HG03432 (cell line): ENCODE measurements around the gene GRID1.

Experiments used
- ATAC-seq: cut with Tn5 transposase; IDR thresholded peaks from one replicate; pipeline ENCODE4 v1.9.1; 2021; ENCODE audit warnings: mild to moderate bottlenecking, moderate library complexity; ENCODE audit not compliant: unreplicated experiment

The GRID1 gene

GRCh38 chr10:86295351-86295750, 71.2 kb downstream of the GRID1 start:
- ATAC-seq, result no peak

GRCh38 chr10:86294346-86295265, 72.0 kb downstream of the GRID1 start:
- ATAC-seq, result no peak

GRCh38 chr10:86293396-86293791, 73.2 kb downstream of the GRID1 start:
- no peak for ATAC-seq

GRCh38 chr10:86292462-86293395, 73.9 kb downstream of the GRID1 start:
- no peak for ATAC-seq

GRCh38 chr10:86291616-86292340, 74.8 kb downstream of the GRID1 start:
- ATAC-seq, result no peak

GRCh38 chr10:86290933-86291615, 75.5 kb downstream of the GRID1 start:
- ATAC-seq, result peak; percentile 44

GRCh38 chr10:86289577-86289868, 77.1 kb downstream of the GRID1 start:
- no peak for ATAC-seq

GRCh38 chr10:86288695-86289576, 77.7 kb downstream of the GRID1 start:
- no peak for ATAC-seq

GRCh38 chr10:86287966-86288579, 78.5 kb downstream of the GRID1 start:
- ATAC-seq, result peak; percentile 31

- ATAC-seq, result no peak
These were observed 79.3 kb downstream of the GRID1 start for GRCh38 chr10:86287110-86287793.

GRCh38 chr10:86286236-86287109, 80.1 kb downstream of the GRID1 start:
- no peak for ATAC-seq

- ATAC-seq, result no peak
These were observed 81.3 kb downstream of the GRID1 start for GRCh38 chr10:86285136-86285790.

GRCh38 chr10:86284355-86285105, 82.1 kb downstream of the GRID1 start:
- ATAC-seq, result no peak

- ATAC-seq, result no peak
These were observed 82.9 kb downstream of the GRID1 start for GRCh38 chr10:86283466-86284287.

GRCh38 chr10:86282664-86283465, 83.7 kb downstream of the GRID1 start:
- ATAC-seq, result no peak
